ENCODE measurements around the gene TOLLIP.

Gene TOLLIP

DNA sequence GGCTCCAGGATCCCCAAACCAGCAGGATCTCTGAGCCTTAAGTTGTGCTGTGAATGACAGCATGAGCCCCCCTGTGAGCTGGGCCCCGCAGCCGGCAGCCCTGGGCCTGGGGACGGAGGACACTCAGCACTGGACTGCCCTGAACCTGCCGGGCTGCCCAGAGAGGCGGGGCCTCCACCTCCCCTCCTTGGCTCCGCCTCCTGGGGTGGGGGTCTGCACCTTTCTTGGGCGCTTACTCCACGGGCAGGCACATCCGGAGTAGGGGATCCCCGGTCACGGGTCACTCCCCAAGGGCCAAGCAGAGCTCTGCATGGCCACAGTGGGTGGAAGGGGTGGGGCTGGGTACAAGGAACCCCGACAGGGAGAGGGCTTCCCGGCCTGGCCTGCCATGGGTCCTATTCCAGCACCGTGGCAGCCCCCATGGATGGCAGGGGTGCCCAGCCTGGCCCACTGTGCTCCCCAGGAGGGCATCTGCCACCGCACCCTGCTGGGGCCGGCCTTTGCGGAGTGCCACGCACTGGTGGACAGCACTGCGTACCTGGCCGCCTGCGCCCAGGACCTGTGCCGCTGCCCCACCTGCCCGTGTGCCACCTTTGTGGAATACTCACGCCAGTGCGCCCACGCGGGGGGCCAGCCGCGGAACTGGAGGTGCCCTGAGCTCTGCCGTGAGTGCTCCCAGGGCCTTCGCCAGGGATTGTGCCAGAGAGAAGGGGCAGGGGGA, 81.2 kb downstream of the TOLLIP start:
- no peak for DNase-seq

DNA sequence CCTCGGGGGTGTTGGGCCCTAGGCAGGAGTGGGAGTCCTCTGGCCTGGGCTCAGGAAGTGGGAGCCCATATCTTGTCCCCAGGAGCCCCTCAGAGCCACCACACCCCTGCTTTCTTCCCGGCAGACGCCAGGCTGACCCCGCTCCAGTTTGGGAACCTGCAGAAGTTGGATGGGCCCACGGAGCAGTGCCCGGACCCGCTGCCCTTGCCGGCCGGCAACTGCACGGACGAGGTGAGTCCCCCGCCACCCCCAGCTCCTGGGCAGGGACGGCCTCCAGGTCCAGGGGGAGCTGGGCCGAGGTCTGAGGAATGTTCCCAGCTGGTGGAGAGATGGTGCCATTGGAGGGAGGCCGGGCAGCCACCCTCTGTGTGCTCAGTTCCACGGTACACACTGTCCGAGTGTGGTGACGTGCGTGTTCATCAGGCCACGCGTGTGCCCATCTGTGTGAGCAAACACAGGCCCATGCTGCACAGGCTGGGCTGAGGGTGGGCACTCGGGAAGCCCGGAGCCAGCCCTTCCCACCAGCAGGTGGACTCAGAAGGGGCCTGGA, 81.8 kb downstream of the TOLLIP start:
- DNase-seq: no peak

DNA sequence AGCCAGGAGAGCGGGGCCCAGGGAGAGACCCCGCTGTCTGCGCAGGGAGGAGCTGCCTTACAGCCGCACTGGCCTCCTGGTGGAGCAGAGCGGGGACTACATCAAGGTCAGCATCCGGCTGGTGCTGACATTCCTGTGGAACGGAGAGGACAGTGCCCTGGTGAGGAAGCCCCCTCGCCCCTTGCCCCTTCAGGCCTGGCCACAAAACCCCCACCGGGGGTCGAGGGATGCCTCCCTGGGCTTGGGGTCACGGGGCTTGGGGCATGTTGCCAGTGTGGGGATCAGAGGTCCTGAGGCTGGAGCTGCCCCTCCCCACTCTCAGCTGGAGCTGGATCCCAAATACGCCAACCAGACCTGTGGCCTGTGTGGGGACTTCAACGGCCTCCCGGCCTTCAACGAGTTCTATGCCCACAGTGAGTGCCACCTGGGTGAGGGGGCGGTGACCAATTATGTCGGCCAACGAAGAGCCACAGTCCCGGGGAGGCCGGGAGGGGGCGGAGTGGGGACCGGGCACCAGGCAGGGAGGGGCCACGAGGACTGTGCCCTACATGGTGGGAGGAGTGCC, 82.4 kb downstream of the TOLLIP start:
- DNase-seq: no peak

DNA sequence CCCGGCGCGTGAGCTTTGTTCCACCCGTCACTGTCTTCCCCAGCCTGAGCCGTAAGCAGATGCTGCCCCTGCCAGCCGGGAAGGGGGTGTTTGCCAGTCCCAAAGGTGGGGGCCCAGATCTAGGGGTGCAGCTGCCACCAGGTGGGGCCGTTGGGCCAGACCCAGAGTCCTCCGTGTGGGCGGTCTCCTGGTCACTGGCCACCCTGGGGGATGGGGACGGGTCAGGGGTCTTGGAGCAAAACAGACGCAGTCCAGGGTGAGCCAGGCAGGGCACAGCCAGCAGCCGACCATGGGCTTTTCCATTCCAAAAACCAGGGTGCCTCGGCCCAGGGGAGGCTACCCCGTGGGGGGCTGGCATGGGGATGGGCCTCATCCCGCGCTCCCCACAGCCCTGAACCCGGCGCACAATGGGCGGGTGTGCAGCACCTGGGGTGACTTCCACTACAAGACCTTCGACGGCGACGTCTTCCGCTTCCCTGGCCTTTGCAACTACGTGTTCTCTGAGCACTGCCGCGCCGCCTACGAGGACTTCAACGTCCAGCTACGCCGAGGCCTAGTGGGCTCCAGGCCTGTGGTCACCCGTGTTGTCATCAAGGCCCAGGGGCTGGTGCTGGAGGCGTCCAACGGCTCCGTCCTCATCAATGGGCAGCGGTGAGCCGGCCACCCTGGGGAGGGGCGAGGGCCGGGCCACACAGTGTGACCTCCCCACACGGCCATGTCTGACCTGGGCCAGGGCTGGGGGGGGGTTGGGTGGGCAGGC, 83.0 kb downstream of the TOLLIP start:
- no peak for DNase-seq

DNA sequence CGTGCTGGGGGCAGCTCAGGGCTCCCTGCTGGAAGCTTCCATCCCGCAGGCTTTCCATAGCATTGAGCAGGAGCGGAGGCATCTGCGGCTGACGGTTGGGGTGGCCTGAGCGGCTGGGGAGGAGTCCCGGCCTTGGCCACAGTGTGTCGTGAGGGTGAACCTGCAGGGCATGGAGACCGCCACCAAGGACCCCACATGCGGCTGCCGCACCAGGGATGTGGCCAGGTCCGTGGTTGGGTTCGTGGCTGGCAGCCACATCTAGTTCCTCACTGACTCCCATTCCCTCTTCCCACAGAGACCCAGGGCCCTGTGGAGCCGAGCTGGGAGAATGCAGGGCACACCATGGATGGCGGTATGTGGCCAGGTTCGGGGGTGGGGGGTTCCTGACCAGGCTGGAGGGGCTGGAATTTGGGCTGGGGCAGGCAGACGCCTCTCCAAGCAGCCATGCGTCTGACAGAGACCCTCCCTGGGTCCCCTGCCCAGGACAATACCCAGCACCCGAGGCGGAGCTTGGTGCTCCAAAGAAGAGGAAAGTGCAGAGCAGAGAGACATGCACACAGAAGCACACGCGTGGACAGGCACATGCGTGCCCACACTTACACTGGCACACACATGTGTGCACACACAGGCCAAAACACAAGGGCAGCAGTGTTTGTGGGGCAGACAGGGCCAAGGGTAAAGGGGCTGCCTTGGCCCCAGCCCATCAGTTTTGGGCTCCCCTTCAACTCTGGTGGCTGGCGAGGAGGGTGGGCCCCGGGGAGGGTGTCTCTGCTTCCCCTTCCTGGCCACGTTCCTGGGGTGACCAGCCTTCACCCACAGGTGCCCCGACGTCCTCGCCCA, 83.8 kb downstream of the TOLLIP start:
- no peak for DNase-seq

DNA sequence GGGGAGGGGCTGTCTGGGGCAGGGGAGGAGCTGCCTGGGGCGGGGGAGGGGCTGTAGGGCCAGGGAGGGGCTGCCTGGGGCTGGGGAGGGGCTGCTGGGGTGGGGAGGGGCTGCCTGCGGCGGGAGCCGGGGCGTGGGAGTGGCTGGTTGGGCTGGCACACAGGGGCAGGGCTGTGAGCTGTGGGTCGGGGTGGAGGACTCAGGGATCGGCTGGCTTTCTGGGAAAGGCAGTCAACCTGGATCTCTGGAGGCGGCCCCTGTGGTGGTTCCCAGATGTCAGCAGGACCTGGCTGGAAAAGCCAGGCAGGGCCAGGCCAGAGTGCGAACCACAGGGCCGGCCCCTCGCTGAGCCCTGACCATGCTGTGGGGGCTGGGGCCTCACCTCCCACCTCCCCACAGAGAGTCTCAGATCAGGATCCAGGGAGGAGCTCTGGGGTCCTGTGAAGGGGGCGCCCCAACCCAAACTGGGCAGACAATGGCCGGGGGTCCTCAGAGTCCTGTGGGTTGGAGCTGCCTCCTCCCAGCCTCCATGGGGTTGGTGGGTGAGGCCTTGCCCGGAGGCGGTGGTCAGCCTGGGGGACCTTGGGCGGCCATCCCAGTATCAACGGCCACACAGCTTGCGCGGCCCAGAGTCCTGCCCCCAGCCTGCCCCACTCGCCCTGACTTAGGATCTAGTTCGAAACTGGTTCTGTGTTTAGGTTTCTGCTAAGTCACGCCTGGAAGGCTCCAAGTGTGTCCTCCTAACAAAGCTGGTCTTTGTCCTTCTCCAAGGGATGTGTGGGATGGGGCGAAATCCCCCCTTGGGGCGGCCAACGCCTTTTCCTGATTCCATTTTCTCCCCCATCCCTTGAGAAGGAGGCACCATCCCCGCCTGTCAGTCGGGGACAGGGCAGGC, 84.7 kb downstream of the TOLLIP start:
- DNase-seq: no peak

All from stimulated activated CD4-positive, alpha-beta T cell treated with anti-CD3 and anti-CD28 coated beads, Interleukin-12 subunit alpha, Interleukin-12 subunit beta, amount 100 ng/mL, for 4 hours (primary cell).